Activated CD4-positive, alpha-beta T cell treated with anti-CD3 and anti-CD28 coated beads for 36 hours (primary cell): ENCODE results near the gene CENPX. TPM values are rescaled to one million over a fixed set of nuclear protein-coding genes. Genes with fewer than 3 reads are reported as not detected.

ENCODE experiments used
- ATAC-seq: fragments of 200-7000 bp; cut with Tn5 transposase; one replicate; pipeline ENCODE4 v1.10.0; 2021; ENCODE audit warnings: mild to moderate bottlenecking, moderate library complexity
- CTCF ChIA-PET: fragments of 350-600 bp; sonication (Branson Sonifier 250); formaldehyde crosslinking; loops from one replicate; lab custom pipeline; 2021; ENCODE audit warnings: antibody characterized with exemption; lab: Charles Lee
- POLR2A ChIA-PET: fragments of 350-600 bp; sonication (Branson Sonifier 250); formaldehyde crosslinking; loops from one replicate; lab custom pipeline; 2021; ENCODE audit warnings: antibody characterized with exemption, inconsistent platforms; lab: Charles Lee
- DNase-seq: peaks from one replicate; pipeline ENCODE4 v3.0.0-alpha.2; 2020
- H3K27ac Mint-ChIP-seq: one replicate; pipeline ENCODE4 v1.8.0; 2021; ENCODE audit warnings: mixed read lengths
- H3K27me3 Mint-ChIP-seq: one replicate; pipeline ENCODE4 v1.8.0; 2021; ENCODE audit warnings: mixed read lengths
- H3K36me3 Mint-ChIP-seq: one replicate; pipeline ENCODE4 v1.8.0; 2021; ENCODE audit warnings: low read depth, mixed read lengths
- H3K4me1 Mint-ChIP-seq: one replicate; pipeline ENCODE4 v1.8.0; 2021; ENCODE audit warnings: mixed read lengths
- H3K4me3 Mint-ChIP-seq: one replicate; pipeline ENCODE4 v1.8.0; 2021; ENCODE audit warnings: mild to moderate bottlenecking, moderate library complexity, mixed read lengths
- H3K9me3 Mint-ChIP-seq: one replicate; pipeline ENCODE4 v1.8.0; 2021; ENCODE audit warnings: low read depth, mixed read lengths
- intact Hi-C, 2 experiments: fragments of 100-400 bp; cut with DNase I in 1 of 2; cut with micrococcal nuclease in 1 of 2; formaldehyde crosslinking; loops; one replicate each; pipeline versions ENCODE4 v1.14.2 to v1.15.1; 2022 to 2024; cut with DNase I, micrococcal nuclease
- total RNA-seq, 2 experiments: library from RNA; stranded (reverse); gene quantifications; one replicate each; pipeline ENCODE4 v1.2.3, GENCODE V29; 2021

The CENPX gene
- total RNA-seq, 2 experiments from 2014 or later, result 77.5 to 84.1 TPM

DNA sequence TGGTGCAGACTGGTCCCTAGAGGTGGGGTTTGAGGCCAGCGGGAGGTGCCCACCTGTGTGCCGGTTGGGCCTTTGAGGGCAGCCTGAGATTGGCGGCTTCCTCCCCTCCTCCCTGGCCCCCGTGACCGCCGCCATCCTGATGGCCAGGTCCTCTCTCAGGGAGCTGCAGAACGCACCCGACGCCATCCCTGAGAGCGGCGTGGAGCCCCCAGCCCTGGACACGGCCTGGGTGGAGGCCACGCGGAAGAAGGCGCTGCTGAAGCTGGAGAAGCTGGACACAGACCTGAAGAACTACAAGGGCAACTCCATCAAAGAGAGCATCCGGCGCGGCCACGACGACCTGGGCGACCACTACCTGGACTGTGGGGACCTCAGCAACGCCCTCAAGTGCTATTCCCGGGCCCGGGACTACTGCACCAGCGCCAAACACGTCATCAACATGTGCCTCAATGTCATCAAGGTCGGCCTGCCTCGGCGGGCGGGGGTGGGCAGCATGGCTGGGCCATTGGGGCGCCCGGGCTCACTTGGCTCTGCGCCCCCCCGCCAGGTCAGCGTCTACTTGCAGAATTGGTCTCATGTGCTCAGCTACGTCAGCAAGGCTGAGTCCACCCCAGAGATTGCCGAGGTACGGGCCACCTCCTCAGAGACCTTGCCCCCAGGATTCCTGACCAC lies 31.8 kb upstream of the CENPX start:
- intact Hi-C loops, result no loop called here
- Mint-ChIP-seq H3K4me3 (no peak overlapping the region), H3K36me3 (peaks cover 8% of the 10 kb centered on the region), H3K4me1 (peaks cover 21% of the 10 kb centered on the region), H3K27ac (no peak overlapping the region), H3K9me3 (no peaks in the 10 kb centered on the region), H3K27me3 (no peaks in the 10 kb centered on the region)
- DNase-seq (peak; percentile 4), ATAC-seq (no peak)
- ChIA-PET CTCF (interaction anchor here (1.4 kb wide), 1 partner anchor 17 kb away, joined by 5 read pairs; the partner anchor contains the start of gene DCXR), POLR2A (no interaction called here)

DNA sequence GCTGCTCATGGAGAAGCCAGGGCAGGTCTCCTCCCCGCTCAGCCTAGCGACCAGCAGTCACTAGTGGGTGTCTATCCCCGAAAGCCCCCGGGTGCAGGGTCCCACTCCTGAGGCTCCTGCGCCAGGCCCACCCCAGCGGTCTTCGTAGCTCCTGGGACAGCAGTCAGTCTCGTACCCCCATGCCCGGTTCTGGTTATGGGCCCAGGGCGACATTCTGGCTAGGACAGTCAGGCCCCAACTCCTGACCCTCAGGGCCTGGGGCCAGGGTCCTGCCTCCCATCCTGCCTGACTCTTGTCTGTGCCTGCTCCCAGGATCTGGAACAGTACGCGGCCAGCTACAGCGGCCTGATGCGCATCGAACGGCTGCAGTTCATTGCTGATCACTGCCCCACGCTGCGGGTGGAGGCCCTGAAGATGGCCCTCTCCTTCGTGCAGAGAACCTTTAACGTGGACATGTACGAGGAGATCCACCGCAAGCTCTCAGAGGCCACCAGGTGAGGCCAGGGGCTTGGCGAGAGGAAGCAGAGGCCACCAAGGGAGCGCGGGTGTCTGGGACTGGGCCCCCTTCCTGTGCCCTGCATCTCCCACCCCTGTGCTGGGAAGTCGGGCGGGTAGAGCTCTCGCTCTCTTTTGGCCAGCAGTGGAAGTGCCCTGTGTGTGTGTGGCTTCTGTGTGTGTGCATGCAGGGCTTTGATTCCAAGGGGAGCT lies 31.0 kb upstream of the CENPX start:
- ChIA-PET POLR2A (interaction anchor here (0.5 kb wide), 1 partner anchor 299 kb away, joined by 3 read pairs; no protein-coding TSS in a partner anchor), CTCF (no interaction called here)
- peaks cover 6% of the 10 kb centered on the region for H3K36me3 Mint-ChIP-seq
- no peaks in the 10 kb centered on the region for H3K27me3 Mint-ChIP-seq
- H3K9me3 Mint-ChIP-seq, result no peaks in the 10 kb centered on the region
- H3K4me1 Mint-ChIP-seq, result peaks cover 21% of the 10 kb centered on the region
- H3K4me3 Mint-ChIP-seq, result peak overlapping the region; percentile 79
- ATAC-seq (no peak), DNase-seq (peak; percentile 4)
- intact Hi-C loops, result loop anchor here in 1 of 2 experiments (2.0 kb wide), 1 partner anchor 13 kb away; no protein-coding TSS in a partner anchor
- no peak overlapping the region for H3K27ac Mint-ChIP-seq

DNA sequence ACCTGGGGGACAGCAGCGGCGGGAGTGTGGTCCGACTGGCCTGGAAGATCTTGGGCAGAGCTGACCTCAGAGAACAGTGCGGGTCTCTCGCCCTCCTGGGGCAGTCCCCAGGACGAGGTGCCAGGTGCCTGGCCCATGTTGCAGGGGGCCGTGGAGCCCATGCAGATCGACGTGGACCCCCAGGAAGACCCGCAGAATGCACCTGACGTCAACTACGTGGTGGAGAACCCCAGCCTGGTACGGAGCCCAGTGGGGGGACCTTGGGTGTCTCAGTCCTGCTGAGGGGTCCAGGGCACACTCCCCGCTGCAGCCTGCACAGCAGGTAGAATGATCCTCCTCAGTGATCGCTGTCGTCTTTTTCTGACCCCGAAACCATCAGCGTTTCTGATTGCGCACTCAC lies 30.5 kb upstream of the CENPX start:
- no peak for ATAC-seq
- Mint-ChIP-seq H3K27ac (no peak overlapping the region), H3K4me1 (peaks cover 21% of the 10 kb centered on the region), H3K27me3 (no peaks in the 10 kb centered on the region), H3K4me3 (peak overlapping the region; percentile 79), H3K36me3 (peaks cover 5% of the 10 kb centered on the region), H3K9me3 (no peaks in the 10 kb centered on the region)
- intact Hi-C loops, result loop anchor here in 1 of 2 experiments (2.0 kb wide), 1 partner anchor 14 kb away; no protein-coding TSS in a partner anchor
- ChIA-PET POLR2A (no interaction called here), CTCF (no interaction called here)
- DNase-seq, result no peak

DNA sequence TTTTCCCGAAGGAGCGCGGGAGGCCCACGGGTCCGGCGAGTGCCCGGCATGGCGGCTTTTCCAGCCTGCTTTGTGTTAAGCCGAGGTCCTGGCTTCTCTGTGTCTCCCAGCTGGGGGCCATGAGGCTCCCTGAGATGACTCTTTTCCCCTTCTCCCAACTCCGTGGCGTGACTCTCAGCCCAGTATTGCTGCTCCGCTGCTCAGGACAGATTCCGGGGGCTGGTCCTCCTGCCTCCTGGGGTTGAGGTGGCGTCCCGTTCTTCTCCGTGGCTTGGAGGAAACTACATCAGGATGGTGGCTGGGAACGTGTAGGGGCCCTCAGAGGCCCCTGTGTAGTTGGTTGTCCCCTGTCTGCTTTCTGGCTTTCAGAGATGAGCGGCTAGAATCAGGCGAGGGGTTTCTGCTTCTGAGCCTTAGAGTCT lies 30.0 kb upstream of the CENPX start:
- ChIA-PET CTCF (no interaction called here), POLR2A (interaction anchor here (0.7 to 1.4 kb wide), 2 partner anchors 45 to 200 kb away, joined by 3 to 5 read pairs; partner anchors contain the start of gene FASN)
- ATAC-seq (no peak), DNase-seq (peak; percentile 5)
- Mint-ChIP-seq H3K36me3 (peaks cover 7% of the 10 kb centered on the region), H3K27me3 (no peaks in the 10 kb centered on the region), H3K9me3 (no peaks in the 10 kb centered on the region), H3K4me3 (peak overlapping the region; percentile 79), H3K4me1 (peaks cover 21% of the 10 kb centered on the region), H3K27ac (no peak overlapping the region)
- intact Hi-C loops, result loop anchor here in 1 of 2 experiments (2.0 kb wide), 1 partner anchor 14 kb away; no protein-coding TSS in a partner anchor

DNA sequence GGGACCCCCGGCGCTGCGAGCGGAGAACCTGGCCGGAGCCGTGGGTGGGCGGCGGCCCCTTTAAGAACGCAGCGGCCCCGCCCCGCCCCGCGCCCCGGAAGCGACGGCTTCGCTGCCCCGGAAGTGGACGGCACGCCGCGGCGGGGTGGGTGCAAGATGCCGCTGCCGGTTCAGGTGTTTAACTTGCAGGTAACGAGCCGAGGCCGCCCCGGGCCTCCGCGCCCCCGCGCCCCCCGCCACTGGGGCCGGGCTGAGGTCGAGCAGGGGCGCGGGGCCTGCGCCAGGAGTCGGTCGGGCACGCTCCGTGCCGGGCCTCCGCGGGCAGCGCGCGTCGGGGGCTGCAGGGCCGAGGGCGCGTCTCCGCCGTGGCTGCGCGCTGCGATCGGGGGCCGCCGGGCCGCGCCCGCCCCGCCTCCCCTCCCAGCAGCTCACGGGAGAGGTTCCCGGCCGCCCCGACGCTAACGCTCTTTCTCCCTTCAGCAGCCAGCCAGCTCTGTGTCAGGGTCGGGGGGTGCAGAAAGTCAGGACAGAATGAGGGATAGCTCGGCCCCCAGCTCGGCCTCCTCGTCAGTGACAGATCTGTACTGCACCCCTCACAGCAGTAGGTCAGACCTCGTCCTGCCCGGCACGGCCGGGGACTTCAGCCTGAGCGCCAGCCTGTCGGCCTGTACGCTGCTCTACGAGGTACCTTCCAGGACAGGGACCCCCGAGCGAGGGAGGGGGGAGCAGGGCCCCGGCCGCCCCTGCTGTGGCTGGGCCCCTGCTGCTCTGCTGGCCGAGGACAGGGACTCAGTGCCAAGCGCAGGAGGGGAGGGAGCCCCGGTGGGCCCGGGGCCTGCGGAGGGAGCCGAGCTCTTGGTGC lies 29.3 kb upstream of the CENPX start, which contains the start of the genes GPS1 and RFNG:
TSS of gene GPS1 (plus strand) at position 123 of the 862 bp plus-strand sequence. CDS start at position 157, 34 bp downstream.
TSS of gene RFNG (minus strand) at position 36 of the 862 bp plus-strand sequence. CDS start 45 bp downstream, outside the sequence.
- peak within 1 kb of the TSS; percentile 82 for H3K4me3 Mint-ChIP-seq
- DNase-seq (peak; percentile 90), ATAC-seq (peak; percentile 91)
- peaks cover 9% of the 10 kb centered on the region for H3K36me3 Mint-ChIP-seq
- H3K27me3 Mint-ChIP-seq, result no peaks in the 10 kb centered on the region
- intact Hi-C loops, result loop anchor here (1.0 to 2.0 kb wide), 5 partner anchors 13 to 46 kb away; partner anchors contain the start of genes DCXR (in 1 of the 2), DUS1L (in 1 of the 2), FASN (in 1 of the 2) and LRRC45 (in 1 of the 2)
- peaks cover 21% of the 10 kb centered on the region for H3K4me1 Mint-ChIP-seq
- ChIA-PET POLR2A (interaction anchor here (0.7 to 1.4 kb wide), 2 partner anchors 46 to 200 kb away, joined by 3 to 5 read pairs; partner anchors contain the start of gene FASN), CTCF (no interaction called here)
- no peaks in the 10 kb centered on the region for H3K9me3 Mint-ChIP-seq
- H3K27ac Mint-ChIP-seq, result peak within 1 kb of the TSS; percentile 73

DNA sequence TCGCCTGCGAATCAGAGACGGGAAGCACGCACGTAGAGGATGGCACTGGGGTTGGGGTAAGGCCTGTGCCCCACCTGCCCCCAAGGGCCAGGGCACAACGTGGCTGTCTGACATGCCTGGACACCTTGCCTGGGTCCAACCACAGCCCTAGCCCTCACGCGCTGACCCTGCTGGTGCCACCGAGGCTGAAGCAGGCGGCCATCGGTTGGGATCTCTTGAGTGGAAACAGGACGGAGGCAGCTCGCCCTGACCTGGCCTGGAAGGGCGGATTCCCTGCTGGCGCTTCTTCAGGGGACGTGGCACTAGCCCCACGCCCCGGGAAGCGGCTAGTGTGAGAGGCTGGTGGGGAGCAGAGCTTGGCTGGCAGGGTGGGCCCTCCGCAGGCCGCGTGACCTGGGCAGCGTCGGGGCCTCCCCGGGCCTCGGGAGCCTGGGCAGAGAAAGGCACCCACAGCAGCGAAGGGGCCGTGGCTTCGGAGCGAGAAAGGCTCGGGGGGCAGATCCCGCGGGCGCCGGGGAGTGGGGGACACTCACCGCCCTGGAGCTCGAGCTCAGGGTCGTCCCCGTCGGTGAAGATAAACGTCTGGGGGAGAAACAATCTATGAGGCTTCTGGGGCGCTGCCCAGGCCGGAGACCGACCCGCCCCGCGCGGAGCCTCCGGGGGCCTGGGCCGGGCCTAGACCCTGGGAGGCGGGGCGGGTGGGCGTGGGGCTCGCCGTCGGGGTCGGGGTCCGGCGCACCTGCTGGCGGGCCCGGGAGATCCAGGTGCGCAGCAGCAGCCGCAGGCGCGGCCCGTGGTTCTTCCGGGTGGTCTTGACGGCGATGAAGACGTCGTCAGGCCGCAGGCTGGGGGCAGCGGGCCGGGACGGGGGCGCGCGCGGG lies 28.3 kb upstream of the CENPX start:
- no peak for ATAC-seq
- H3K4me1 Mint-ChIP-seq, result peaks cover 21% of the 10 kb centered on the region
- ChIA-PET CTCF (interaction anchor here (0.6 kb wide), 1 partner anchor 31 kb away, joined by 3 read pairs; no protein-coding TSS in a partner anchor), POLR2A (no interaction called here)
- H3K4me3 Mint-ChIP-seq, result peak overlapping the region; percentile 82
- intact Hi-C loops, result loop anchor here in 1 of 2 experiments (1.0 kb wide), 4 partner anchors 14 to 47 kb away; partner anchors contain the start of genes DCXR, DUS1L, FASN and LRRC45
- peak overlapping the region; percentile 73 for H3K27ac Mint-ChIP-seq
- H3K36me3 Mint-ChIP-seq, result peaks cover 10% of the 10 kb centered on the region
- no peaks in the 10 kb centered on the region for H3K27me3 Mint-ChIP-seq
- DNase-seq, result peak; percentile 16
- H3K9me3 Mint-ChIP-seq, result no peaks in the 10 kb centered on the region

DNA sequence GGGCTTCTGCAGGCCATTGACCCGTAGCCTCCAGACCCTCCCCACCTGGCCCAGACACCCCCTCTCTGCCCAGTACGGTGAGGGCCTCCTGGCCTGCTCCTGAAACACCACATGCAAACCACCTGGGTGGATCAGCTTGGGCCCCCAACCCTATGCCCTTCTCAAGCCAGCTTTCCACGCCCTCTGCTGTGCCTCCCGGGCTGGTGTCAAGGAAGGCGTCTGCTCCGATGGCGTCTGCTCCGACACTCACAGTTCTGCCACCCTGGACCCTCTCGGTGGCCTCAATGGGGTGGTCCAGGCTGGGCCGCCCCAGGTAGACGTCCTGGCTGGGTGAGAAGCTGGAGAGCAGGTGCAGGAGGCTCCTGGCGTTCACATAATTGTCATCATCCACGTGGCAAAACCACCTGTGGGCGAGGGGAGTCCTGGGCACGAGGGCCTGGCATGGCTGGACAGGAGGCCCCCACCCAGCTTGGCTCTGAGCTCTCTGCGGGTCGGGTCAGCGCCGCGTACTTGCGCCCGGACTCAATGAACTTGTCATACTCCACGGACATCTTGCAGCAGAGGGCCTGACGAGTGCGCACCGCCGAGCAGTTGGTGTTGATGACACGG lies 27.6 kb upstream of the CENPX start:
- Mint-ChIP-seq H3K36me3 (peaks cover 9% of the 10 kb centered on the region), H3K4me1 (peaks cover 21% of the 10 kb centered on the region), H3K27ac (peak overlapping the region; percentile 73), H3K9me3 (no peaks in the 10 kb centered on the region), H3K27me3 (no peaks in the 10 kb centered on the region), H3K4me3 (peak overlapping the region; percentile 82)
- intact Hi-C loops, result no loop called here
- ChIA-PET CTCF (interaction anchor here (0.9 kb wide), 1 partner anchor 20 kb away, joined by 3 read pairs; no protein-coding TSS in a partner anchor), POLR2A (no interaction called here)
- peak; percentile 10 for DNase-seq
- no peak for ATAC-seq

DNA sequence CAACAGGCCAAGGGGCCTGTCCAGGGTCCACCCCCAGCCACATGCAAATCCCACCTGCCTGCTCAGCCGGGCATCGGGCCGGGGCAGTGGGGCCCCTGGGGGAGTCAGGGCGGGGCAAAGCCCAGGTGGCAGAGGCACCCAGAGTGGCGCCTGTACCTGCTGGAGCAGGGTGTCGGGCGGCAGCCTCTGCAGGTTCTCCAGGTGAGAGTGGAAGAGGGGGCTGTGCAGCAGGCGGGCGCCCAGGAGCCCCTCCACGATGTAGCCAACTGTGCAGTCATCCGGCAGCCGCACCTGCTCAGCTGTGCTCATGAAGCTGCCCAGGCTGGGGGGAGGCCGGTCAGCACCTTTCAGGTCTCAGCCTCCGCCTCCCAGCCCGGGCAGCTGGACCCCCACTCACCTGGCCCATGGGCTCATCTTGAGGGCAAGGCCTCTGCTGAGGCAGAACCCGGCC lies 26.9 kb upstream of the CENPX start:
- ChIA-PET POLR2A (no interaction called here), CTCF (interaction anchor here (0.9 kb wide), 1 partner anchor 20 kb away, joined by 3 read pairs; no protein-coding TSS in a partner anchor)
- Mint-ChIP-seq H3K27ac (no peak overlapping the region), H3K36me3 (peaks cover 9% of the 10 kb centered on the region), H3K4me3 (no peak overlapping the region), H3K9me3 (no peaks in the 10 kb centered on the region), H3K27me3 (no peaks in the 10 kb centered on the region), H3K4me1 (peaks cover 21% of the 10 kb centered on the region)
- DNase-seq (peak; percentile 5), ATAC-seq (no peak)
- intact Hi-C loops, result no loop called here

DNA sequence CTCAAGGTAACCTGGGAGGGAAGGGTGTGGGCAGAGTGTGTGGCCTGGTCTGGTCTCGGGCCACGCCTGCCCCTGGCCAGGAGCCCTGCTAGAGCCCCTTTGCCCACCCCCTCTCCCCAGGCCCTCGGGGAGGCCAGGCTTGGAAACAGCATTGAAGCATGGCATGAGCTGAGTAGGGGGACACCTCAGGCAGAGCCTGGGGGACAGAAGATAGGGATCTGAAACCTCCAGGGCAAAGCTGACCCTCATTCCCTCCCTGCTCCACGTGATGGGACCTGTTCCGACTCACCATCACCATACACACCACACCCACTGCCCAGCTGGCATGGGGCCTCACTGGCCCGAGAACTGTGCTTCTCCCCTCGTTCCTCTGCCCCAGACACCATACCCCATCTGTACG lies 26.4 kb upstream of the CENPX start:
- intact Hi-C loops, result no loop called here
- DNase-seq (no peak), ATAC-seq (no peak)
- no peak overlapping the region for H3K27ac Mint-ChIP-seq
- peaks cover 9% of the 10 kb centered on the region for H3K36me3 Mint-ChIP-seq
- H3K4me1 Mint-ChIP-seq, result peaks cover 21% of the 10 kb centered on the region
- POLR2A ChIA-PET, result no interaction called here
- no peak overlapping the region for H3K4me3 Mint-ChIP-seq
- no peaks in the 10 kb centered on the region for H3K9me3 Mint-ChIP-seq
- CTCF ChIA-PET, result interaction anchor here (0.5 to 0.9 kb wide), 2 partner anchors 11 to 19 kb away, joined by 3 read pairs; partner anchors contain the start of gene DCXR
- no peaks in the 10 kb centered on the region for H3K27me3 Mint-ChIP-seq
